HAP-1 (cell line): ENCODE measurements around the gene MGA.

Source experiments
- DNase-seq, 2 experiments: peaks; one replicate each; pipeline ENCODE4 v3.0.0-alpha.2; 2016 to 2020; ENCODE audit warnings: low spot score in 2 of 2
- H3K27me3 ChIP-seq: fragments of 250-450 bp; sonication (Bioruptor Pico); 2 replicates; pipeline ENCODE4 v1.5.1; 2020; ENCODE audit warnings: low read depth, mild to moderate bottlenecking, moderate library complexity
- H3K36me3 ChIP-seq: fragments of 250-450 bp; sonication (Bioruptor Pico); replicated peaks from 2 replicates; pipeline ENCODE4 v1.5.1; 2020; ENCODE audit warnings: mild to moderate bottlenecking
- H3K4me1 ChIP-seq: fragments of 250-450 bp; sonication (Bioruptor Pico); 2 replicates; pipeline ENCODE4 v1.5.1; 2020; ENCODE audit warnings: mild to moderate bottlenecking
- H3K4me3 ChIP-seq: fragments of 250-450 bp; sonication (Bioruptor Pico); 2 replicates; pipeline ENCODE4 v1.5.1; 2020; ENCODE audit warnings: mild to moderate bottlenecking, moderate library complexity
- H3K9me3 ChIP-seq: fragments of 250-450 bp; sonication (Bioruptor Pico); 2 replicates; pipeline ENCODE4 v1.5.1; 2020; ENCODE audit warnings: mild to moderate bottlenecking, moderate library complexity
- in situ Hi-C: fragments of 300-500 bp; cut with MboI; formaldehyde crosslinking; loops from 3 replicates; pipeline ENCODE4 v1.14.3; 2020; ENCODE audit warnings: low sequenced_read_pairs, inconsistent platforms, mixed read lengths

MGA gene

GRCh38 chr15:41640985-41641384 is 19.2 kb upstream of the MGA start:
- H3K27me3 ChIP-seq: no peaks in the 10 kb centered on the region
- no peak overlapping the region for H3K4me3 ChIP-seq
- in situ Hi-C loops: no loop called here
- DNase-seq: no peak
- H3K9me3 ChIP-seq: no peaks in the 10 kb centered on the region
- H3K36me3 ChIP-seq: no peaks in the 10 kb centered on the region
- H3K4me1 ChIP-seq: no peaks in the 10 kb centered on the region

DNA sequence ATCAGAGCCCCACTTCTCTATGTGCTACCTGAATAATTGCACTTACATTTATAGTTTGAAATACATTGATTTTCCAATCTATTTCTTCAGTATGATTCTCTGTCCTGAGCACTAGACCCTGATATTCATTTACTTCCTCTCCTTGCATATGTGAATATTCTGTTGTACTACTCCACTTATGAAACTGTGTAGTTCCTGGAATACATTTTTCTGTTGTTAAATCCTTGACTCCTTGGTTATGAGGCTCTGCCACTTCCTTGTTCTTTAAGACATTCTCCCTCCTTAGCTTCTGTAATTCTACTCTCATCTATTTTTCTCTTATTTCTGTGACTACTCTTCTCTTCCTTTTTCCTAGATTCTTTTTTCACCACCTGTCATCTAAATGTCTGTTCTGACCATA is 12.9 kb upstream of the MGA start:
- H3K4me3 ChIP-seq: no peak overlapping the region
- in situ Hi-C loops: no loop called here
- H3K4me1 ChIP-seq: no peaks in the 10 kb centered on the region
- no peaks in the 10 kb centered on the region for H3K36me3 ChIP-seq
- peaks cover 7% of the 10 kb centered on the region; the same call in 1 of the 2 replicates for H3K27me3 ChIP-seq
- no peaks in the 10 kb centered on the region for H3K9me3 ChIP-seq
- no peak for DNase-seq

DNA sequence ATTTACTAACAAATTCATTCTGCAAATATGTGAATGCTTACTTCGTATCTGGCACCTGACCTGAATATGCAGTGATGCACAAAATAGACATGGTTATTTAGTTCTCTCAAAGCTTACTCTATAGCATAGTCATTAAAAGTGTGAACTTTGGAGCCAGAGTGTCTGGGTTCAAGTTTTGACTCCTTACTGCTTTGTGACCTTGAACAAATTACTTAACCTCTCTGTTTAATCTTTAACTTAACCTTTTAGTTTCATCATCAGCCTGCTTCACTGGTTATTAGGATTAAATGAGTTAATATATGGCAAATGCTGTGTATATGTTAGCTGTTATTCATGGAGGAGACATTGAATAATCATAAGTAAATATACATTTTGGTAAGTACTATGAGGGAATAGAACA is 12.1 kb upstream of the MGA start:
- in situ Hi-C loops: no loop called here
- H3K4me1 ChIP-seq: no peaks in the 10 kb centered on the region
- no peaks in the 10 kb centered on the region for H3K9me3 ChIP-seq
- peaks cover 7% of the 10 kb centered on the region; the same call in 1 of the 2 replicates for H3K27me3 ChIP-seq
- no peak overlapping the region for H3K4me3 ChIP-seq
- no peak for DNase-seq
- no peaks in the 10 kb centered on the region for H3K36me3 ChIP-seq

DNA sequence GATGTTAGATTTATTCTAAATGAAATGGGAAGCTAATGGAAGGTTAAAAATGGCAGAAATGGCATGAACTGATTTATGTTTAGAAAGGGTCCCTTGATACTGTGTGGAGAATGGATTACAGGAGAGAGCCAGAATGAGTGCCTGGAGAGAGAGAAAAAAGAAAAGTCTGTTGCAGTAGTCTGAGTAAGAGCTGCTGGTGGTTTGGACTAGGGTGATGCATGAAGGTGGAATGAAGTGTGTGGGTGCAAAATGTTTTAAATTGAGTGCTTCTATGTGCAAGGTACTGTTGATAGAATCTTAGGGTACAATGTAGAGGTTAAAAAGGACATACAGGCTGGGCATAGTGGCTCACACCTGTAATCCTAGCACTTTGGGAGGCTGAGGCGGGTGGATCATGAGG is 11.4 kb upstream of the MGA start:
- Histone ChIP-seq H3K27me3 (peaks cover 7% of the 10 kb centered on the region; the same call in 1 of the 2 replicates), H3K36me3 (no peaks in the 10 kb centered on the region), H3K9me3 (no peaks in the 10 kb centered on the region), H3K4me3 (no peak overlapping the region), H3K4me1 (no peaks in the 10 kb centered on the region)
- in situ Hi-C loops: no loop called here
- no peak for DNase-seq

DNA sequence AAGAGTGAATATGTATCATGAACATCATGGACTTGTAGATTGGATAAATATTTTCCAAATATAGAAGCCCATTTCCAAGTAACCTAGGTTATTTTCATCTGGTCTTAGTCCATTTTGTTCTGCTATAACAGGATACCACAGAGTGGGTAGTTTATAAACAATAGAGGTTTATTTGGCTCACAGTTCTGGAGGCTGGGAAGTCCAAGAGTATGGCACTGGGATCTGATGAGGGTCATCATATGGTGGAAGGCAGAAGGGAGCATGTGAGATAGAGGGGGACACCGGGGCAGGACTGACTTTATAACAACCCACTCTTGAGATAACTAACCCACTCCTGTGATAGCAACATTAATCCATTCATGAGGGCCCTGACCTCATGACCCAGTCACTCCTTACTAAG is 9.4 kb upstream of the MGA start:
- DNase-seq: no peak
- in situ Hi-C loops: no loop called here

GRCh38 chr15:41651373-41651772 is 8.8 kb upstream of the MGA start:
- DNase-seq: no peak
- Histone ChIP-seq H3K27me3 (peaks cover 7% of the 10 kb centered on the region; the same call in 1 of the 2 replicates), H3K4me3 (no peak overlapping the region), H3K36me3 (no peaks in the 10 kb centered on the region), H3K9me3 (no peaks in the 10 kb centered on the region), H3K4me1 (no peaks in the 10 kb centered on the region)
- in situ Hi-C loops: no loop called here

More for the DNA sequence above, 9.4 kb upstream of the MGA start:
- Histone ChIP-seq H3K4me3 (no peak overlapping the region), H3K36me3 (no peaks in the 10 kb centered on the region), H3K4me1 (no peaks in the 10 kb centered on the region), H3K27me3 (peaks cover 7% of the 10 kb centered on the region; the same call in 1 of the 2 replicates), H3K9me3 (no peaks in the 10 kb centered on the region)

DNA sequence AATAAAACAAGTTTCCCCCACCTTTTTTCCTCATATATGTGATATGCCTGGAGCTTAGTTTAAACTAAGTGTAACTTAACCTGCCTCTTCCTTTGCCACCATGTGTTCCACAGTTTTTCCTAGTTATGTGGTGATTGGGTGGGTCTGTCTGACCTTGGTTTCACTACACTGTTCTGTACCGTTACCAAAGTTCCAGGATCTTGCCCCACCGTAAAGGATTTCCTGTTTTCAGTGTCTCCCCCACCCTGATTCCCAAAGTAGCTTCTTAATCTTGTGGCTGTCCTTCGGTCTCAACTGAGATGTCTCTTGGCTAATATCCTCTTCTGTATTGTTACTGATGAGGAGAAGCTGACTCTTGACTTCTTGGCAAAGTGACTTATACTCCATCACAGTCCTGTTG is 6.4 kb upstream of the MGA start:
- no peak for DNase-seq
- in situ Hi-C loops: no loop called here
- Histone ChIP-seq H3K9me3 (no peaks in the 10 kb centered on the region), H3K4me3 (no peak overlapping the region), H3K36me3 (no peaks in the 10 kb centered on the region), H3K27me3 (no peaks in the 10 kb centered on the region), H3K4me1 (no peaks in the 10 kb centered on the region)

DNA sequence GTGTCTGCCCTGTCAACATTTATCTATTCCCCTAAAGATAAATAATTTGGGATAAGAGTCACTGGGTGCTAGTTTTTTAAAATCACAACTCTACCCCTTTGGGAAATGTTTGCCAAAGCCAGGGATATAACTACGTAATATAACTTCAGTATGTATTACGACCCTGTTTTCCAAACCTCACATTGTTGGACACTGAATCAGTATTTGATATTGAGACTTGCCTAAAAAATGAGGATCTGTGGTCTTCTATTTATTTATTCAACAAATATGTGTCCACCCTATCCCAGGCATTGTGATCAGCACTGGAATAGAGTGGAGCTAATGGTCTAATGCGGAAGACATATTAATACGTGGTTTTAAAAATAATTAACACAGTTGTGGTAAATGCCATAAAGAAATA is 4.5 kb upstream of the MGA start:
- H3K27me3 ChIP-seq: no peaks in the 10 kb centered on the region
- in situ Hi-C loops: no loop called here
- DNase-seq: no peak
- H3K4me1 ChIP-seq: peaks cover 7% of the 10 kb centered on the region
- H3K36me3 ChIP-seq: no peaks in the 10 kb centered on the region
- H3K9me3 ChIP-seq: peaks cover 6% of the 10 kb centered on the region; the same call in 1 of the 2 replicates
- H3K4me3 ChIP-seq: no peak overlapping the region

DNA sequence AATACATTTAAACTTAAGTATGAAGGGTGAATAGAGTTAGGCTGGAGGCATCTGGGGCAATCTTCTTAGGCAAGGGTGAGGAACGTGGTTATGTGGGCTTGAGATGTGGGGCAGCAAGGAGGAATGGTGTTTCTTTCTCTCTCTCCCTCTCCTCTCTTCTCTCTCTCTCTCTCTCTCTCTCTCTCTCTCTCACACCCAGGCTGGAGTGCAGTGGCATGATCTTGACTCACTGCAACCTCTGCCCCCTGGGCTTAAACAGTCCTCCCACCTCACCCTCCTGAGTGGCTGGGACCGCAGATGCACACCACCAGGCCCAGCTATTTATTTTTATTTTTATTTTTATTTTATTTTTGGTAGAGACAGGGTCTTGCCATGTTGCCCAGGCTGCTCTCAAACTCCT is 4.0 kb upstream of the MGA start:
- Histone ChIP-seq H3K4me1 (peaks cover 12% of the 10 kb centered on the region), H3K36me3 (no peaks in the 10 kb centered on the region), H3K27me3 (no peaks in the 10 kb centered on the region), H3K9me3 (peaks cover 6% of the 10 kb centered on the region; the same call in 1 of the 2 replicates), H3K4me3 (no peak overlapping the region)
- DNase-seq: no peak
- in situ Hi-C loops: no loop called here

GRCh38 chr15:41658689-41659088 is 1.5 kb upstream of the MGA start:
- H3K27me3 ChIP-seq: no peaks in the 10 kb centered on the region
- H3K4me3 ChIP-seq: no peak overlapping the region
- DNase-seq: no peak
- peaks cover 23% of the 10 kb centered on the region for H3K4me1 ChIP-seq
- H3K36me3 ChIP-seq: no peaks in the 10 kb centered on the region
- in situ Hi-C loops: no loop called here
- H3K9me3 ChIP-seq: peaks cover 6% of the 10 kb centered on the region; the same call in 1 of the 2 replicates

DNA sequence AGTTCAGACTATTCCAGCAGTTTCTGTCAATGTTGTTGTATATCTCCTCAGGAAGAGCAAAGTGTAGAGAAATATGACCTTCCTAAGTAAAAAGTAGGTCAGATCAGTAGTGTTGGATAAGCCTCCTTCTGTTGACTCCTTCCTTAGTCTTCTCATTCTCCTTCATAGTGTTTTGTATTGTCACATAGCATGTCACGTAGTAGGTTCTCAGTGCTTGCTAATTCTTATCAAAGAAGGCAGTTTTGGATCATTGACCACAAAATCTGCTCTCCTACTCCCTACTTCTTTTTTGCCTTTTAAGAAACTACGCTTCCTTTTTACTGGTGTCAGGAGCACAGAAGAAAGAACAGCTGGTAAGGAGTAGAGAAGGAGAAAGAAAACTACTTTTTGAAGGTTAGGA is 1.0 kb upstream of the MGA start:
- no peaks in the 10 kb centered on the region for H3K36me3 ChIP-seq
- DNase-seq: no peak
- H3K27me3 ChIP-seq: no peaks in the 10 kb centered on the region
- peaks cover 23% of the 10 kb centered on the region for H3K4me1 ChIP-seq
- H3K4me3 ChIP-seq: no peak overlapping the region
- peaks cover 6% of the 10 kb centered on the region; the same call in 1 of the 2 replicates for H3K9me3 ChIP-seq
- in situ Hi-C loops: no loop called here

DNA sequence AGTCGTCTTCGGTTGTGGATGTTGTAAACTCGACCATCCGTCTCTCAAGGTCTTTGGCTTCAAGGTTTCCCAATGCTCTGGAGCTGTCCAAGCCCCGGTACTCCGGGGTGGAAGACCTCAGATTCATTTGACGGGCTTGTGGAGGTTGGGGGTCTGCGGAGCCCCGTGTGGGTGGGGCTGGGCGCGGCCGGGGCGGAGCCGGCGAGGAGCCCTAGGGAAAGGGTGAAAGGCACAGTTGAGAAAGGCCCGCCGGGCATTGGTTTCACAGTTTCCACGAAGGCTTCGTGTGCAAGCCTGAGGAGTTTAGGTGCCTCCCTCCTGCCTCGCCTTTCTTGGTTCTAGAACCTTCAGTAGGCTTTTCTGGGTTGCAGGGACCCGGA is 360 bp upstream of the MGA start:
- no peak for DNase-seq
- peaks cover 23% of the 10 kb centered on the region for H3K4me1 ChIP-seq
- in situ Hi-C loops: no loop called here

DNA sequence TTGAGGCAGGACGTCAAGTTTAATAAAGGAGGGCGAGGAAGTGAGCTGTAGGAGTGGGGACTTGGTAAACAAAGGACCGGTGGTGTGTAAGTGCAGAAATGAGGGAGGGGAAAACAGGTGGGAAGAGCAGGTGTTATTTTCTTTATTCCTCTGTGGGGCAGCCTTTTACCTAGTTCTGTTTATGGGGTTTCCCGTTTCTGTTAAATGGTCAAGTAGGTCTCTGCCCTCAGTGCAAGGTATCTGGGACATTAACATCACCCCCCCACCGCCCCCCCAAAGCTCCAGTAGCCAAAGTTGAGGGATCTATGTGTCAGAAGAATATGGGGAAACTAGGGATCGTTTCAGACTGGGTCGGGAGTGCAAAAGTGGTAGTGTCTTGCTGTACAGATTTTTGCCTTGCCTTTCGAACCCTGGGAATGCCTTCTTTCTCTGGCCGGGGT is 893 bp downstream of the MGA start:
- H3K27me3 ChIP-seq: no peaks in the 10 kb centered on the region
- H3K9me3 ChIP-seq: peaks cover 6% of the 10 kb centered on the region; the same call in 1 of the 2 replicates
- H3K36me3 ChIP-seq: no peaks in the 10 kb centered on the region
- in situ Hi-C loops: no loop called here
- DNase-seq: peak in 1 of 2 experiments; percentile 13
- H3K4me3 ChIP-seq: peak overlapping the region; percentile 40
- peaks cover 23% of the 10 kb centered on the region for H3K4me1 ChIP-seq

More for the DNA sequence above, 360 bp upstream of the MGA start:
- Histone ChIP-seq H3K9me3 (peaks cover 6% of the 10 kb centered on the region; the same call in 1 of the 2 replicates), H3K4me3 (peak overlapping the region; percentile 40; the same call in 1 of the 2 replicates), H3K36me3 (no peaks in the 10 kb centered on the region), H3K27me3 (no peaks in the 10 kb centered on the region)

DNA sequence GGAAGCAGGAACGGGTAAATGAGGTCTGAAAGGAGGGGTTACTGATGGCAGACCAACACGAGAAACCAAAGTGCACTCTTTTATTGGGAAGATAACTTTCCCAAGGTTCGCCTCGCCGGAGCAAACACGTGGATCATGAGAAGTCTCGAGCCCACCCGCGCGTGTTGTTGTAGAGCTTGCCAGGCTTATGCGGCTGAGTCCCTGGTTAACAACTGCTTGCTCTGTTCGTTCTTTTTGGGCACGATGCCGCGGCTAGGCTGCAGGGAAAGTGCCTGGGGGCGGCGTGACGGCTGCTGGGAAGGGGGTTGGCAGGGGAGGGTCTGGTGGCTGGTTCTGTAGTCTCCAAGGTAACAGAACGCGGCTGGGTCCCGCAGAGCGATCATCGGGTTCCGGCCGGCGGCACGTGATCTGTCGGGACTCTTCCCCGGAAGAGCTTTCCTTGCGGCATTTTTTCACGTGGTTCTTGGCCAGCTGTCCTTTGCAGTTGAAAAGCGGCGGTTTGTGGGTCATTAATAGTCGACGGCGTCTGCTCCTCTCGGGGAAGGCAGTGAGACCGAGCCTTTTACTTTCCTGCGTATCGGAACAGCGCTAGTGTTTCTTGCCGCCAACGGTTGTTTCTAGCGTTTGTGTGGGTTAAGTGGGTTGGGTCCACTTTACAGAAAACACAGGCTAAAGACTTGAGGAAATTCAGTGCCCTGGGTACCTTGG is 1.5 kb downstream of the MGA start:
- peaks cover 23% of the 10 kb centered on the region for H3K4me1 ChIP-seq
- H3K36me3 ChIP-seq: no peaks in the 10 kb centered on the region

More for the DNA sequence above, 1.5 kb downstream of the MGA start:
- Histone ChIP-seq H3K9me3 (peaks cover 6% of the 10 kb centered on the region; the same call in 1 of the 2 replicates), H3K4me3 (peak overlapping the region; percentile 40), H3K27me3 (no peaks in the 10 kb centered on the region)
- DNase-seq: peak; percentile 87 to 88
- in situ Hi-C loops: no loop called here
